Bronchial epithelial cell (primary cell): ENCODE results near the gene SLC9A9. TPM values are rescaled to one million over a fixed set of nuclear protein-coding genes. Genes with fewer than 3 reads are reported as not detected.

Source experiments
- DNase-seq: peaks from one replicate; pipeline ENCODE4 v3.0.0-alpha.2; 2010; ENCODE audit warnings: low read depth
- FAIRE-seq: peaks from 2 replicates; lab custom pipeline; 2011; peaks lifted over from hg19 to GRCh38; lab: Jason Lieb, UNC
- H3K27me3 ChIP-seq: 2 replicates; pipeline ENCODE4 v1.5.1; 2011; ENCODE audit warnings: low read length; ENCODE audit not compliant: control insufficient read depth, insufficient read depth
- H3K36me3 ChIP-seq: 2 replicates; pipeline ENCODE4 v1.5.1; 2011; ENCODE audit warnings: low read length; ENCODE audit not compliant: control insufficient read depth, insufficient read depth
- H3K4me3 ChIP-seq: 2 replicates; pipeline ENCODE4 v1.5.1; 2011; ENCODE audit warnings: mild to moderate bottlenecking, low read depth, low read length, control low read depth
- total RNA-seq: library from RNA; depleted of rRNA; stranded (reverse); fragments of >200 nt; gene quantifications from 2 replicates; pipeline ENCODE4 v1.2.1, GENCODE V29; 2014
- TF ChIP-seq, protein P1 (sequence below): IDR thresholded peaks from 2 replicates; pipeline ENCODE4 v1.5.1; 2011; ENCODE audit warnings: mild to moderate bottlenecking, moderate library complexity, low read length, control low read depth, inconsistent platforms; ENCODE audit not compliant: insufficient read depth, severe bottlenecking

Gene SLC9A9
- total RNA-seq, 1 donor from 2014 or later = 1.3 TPM

DNA sequence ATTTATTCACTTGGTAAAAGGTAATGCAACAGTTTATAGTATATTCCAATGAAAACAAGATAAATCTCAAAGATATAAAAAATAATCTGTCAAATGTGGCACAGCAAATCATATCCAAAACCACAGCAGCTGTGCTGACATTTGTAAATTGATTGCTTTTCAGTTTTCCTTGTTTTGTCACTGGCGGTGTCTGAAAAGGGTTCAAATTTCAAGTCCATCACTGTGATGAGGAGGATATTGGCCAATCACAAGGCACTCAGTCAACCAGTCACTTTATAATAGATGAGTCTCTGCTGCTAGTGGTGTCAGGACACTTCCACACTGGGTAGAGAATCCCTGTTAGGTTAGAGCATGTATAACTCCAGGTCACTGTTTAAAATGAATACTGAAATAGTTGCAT, 154.8 kb downstream of the SLC9A9 start:
- DNase-seq (no peak), FAIRE-seq (no peak)
- Histone ChIP-seq H3K27me3 (no peaks in the 10 kb centered on the region), H3K36me3 (no peaks in the 10 kb centered on the region), H3K4me3 (no peak overlapping the region)
- TF ChIP-seq, protein P1, sequence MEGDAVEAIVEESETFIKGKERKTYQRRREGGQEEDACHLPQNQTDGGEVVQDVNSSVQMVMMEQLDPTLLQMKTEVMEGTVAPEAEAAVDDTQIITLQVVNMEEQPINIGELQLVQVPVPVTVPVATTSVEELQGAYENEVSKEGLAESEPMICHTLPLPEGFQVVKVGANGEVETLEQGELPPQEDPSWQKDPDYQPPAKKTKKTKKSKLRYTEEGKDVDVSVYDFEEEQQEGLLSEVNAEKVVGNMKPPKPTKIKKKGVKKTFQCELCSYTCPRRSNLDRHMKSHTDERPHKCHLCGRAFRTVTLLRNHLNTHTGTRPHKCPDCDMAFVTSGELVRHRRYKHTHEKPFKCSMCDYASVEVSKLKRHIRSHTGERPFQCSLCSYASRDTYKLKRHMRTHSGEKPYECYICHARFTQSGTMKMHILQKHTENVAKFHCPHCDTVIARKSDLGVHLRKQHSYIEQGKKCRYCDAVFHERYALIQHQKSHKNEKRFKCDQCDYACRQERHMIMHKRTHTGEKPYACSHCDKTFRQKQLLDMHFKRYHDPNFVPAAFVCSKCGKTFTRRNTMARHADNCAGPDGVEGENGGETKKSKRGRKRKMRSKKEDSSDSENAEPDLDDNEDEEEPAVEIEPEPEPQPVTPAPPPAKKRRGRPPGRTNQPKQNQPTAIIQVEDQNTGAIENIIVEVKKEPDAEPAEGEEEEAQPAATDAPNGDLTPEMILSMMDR = no peak

DNA sequence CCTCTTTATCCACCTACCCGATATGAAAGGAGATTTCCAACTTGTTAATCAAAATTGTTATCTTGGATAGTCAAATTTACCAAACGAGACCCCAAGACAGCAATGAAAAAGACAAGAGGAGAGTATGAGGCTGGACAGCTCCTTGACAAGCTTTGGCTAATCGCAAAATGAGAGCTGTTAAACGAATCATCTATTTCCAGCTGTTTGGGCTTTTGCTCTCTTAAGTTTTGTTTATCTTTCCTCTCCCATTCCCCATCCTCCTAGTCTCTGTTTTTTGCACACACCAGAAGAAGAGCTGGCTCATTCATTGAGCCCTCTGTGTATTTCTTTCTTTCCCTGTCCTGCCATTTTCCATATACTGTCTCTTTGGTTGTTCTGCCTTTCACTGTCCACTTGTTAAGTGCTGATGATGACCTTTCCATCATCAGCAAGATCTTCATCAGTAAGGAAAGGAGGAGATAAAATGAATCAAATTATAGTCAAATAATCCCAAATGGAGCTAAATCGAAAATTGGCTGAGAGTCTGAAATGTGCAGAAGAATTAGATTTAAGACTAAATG, 161.6 kb downstream of the SLC9A9 start:
- no peaks in the 10 kb centered on the region for H3K36me3 ChIP-seq
- DNase-seq (no peak), FAIRE-seq (no peak)
- H3K27me3 ChIP-seq = no peaks in the 10 kb centered on the region
- H3K4me3 ChIP-seq = no peak overlapping the region
- TF ChIP-seq, protein P1 = no peak

DNA sequence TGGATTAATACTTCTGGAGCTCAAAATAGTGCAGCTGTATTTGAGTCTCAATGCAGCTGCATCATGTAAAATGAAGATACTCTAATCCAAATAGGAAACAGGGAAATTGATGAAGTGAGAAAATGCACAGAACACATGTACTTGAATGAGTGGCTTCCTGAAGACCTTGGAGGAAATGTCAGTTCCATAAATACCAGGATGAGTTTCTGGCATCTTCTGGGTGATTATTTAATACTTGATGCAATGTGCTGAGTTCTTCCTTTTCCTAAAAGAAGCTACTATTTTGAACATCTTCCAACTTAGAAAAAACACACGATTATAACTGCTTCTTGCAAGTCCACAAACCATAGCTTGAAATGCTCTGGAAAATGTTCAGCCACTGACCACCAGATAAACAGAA, 162.8 kb downstream of the SLC9A9 start:
- H3K36me3 ChIP-seq = no peaks in the 10 kb centered on the region
- DNase-seq (no peak), FAIRE-seq (no peak)
- no peak overlapping the region for H3K4me3 ChIP-seq
- TF ChIP-seq, protein P1 = no peak
- no peaks in the 10 kb centered on the region for H3K27me3 ChIP-seq

DNA sequence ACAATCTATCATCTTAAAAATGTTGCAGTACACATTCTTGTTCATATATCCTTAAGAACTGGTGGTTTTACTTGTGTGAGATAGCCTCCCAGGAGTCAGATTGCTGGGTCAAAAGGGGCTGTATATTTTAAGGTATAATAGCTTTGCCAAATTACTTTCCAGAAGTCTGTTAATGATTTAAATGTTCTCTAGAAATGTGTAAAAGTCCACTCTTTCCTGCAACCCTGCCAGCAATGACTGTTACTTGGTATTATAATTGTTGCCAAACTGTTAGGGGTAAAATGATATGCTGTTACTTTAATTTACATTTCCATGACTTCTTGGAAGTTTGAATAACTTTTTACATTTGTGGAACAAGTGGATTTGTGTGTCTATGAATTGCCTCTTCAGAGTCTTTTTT, 170.8 kb downstream of the SLC9A9 start:
- DNase-seq (no peak), FAIRE-seq (no peak)
- Histone ChIP-seq H3K4me3 (no peak overlapping the region), H3K36me3 (no peaks in the 10 kb centered on the region), H3K27me3 (no peaks in the 10 kb centered on the region)
- TF ChIP-seq, protein P1 = no peak

DNA sequence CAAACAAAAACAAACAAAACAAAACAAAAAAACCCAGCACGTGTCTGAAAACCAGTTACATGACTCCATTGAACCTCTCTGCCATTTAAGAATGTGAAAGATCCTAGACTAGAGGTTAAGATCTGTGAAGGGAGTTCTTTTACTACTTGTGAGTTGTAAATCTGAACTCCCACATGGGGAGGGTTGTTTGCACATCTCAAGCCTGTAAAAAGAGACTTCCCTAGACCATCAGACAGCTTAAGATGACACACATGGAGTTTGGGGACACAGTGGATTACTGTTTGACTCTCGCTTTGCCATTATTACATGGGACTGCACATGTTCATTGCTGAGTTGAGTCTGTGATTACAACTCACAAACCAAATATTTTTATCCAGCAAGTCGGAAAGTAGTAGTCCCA, 171.5 kb downstream of the SLC9A9 start:
- TF ChIP-seq, protein P1 = no peak
- Histone ChIP-seq H3K4me3 (no peak overlapping the region), H3K27me3 (no peaks in the 10 kb centered on the region), H3K36me3 (no peaks in the 10 kb centered on the region)
- DNase-seq = no peak
- FAIRE-seq = no peak

DNA sequence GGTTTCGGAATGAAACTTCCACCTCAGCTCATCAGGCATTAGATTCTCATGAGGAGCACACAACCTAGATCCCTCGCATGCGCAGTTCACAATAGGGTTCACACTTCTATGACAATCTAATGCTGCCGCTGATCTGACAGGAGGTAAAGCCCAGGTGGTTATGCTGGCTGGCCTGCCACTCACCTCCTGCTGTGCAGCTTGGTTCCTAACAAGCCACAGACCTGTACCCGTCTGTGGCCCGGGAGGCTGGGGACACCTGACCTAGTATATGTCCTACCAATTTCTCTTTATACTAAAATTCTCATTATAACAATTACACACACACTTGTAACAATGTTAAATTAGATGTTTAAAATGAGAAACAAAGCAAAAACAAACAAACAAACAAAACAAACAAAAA, 172.2 kb downstream of the SLC9A9 start:
- TF ChIP-seq, protein P1 = no peak
- H3K4me3 ChIP-seq = no peak overlapping the region
- H3K27me3 ChIP-seq = no peaks in the 10 kb centered on the region
- no peaks in the 10 kb centered on the region for H3K36me3 ChIP-seq
- DNase-seq (no peak), FAIRE-seq (no peak)
